HG03460 (cell line): ENCODE results near the gene ATXN7L1.

Source experiments
- ATAC-seq: cut with Tn5 transposase; IDR thresholded peaks from one replicate; pipeline ENCODE4 v1.9.1; 2021; ENCODE audit not compliant: unreplicated experiment

ATXN7L1 gene, protein sequence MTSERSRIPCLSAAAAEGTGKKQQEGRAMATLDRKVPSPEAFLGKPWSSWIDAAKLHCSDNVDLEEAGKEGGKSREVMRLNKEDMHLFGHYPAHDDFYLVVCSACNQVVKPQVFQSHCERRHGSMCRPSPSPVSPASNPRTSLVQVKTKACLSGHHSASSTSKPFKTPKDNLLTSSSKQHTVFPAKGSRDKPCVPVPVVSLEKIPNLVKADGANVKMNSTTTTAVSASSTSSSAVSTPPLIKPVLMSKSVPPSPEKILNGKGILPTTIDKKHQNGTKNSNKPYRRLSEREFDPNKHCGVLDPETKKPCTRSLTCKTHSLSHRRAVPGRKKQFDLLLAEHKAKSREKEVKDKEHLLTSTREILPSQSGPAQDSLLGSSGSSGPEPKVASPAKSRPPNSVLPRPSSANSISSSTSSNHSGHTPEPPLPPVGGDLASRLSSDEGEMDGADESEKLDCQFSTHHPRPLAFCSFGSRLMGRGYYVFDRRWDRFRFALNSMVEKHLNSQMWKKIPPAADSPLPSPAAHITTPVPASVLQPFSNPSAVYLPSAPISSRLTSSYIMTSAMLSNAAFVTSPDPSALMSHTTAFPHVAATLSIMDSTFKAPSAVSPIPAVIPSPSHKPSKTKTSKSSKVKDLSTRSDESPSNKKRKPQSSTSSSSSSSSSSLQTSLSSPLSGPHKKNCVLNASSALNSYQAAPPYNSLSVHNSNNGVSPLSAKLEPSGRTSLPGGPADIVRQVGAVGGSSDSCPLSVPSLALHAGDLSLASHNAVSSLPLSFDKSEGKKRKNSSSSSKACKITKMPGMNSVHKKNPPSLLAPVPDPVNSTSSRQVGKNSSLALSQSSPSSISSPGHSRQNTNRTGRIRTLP

DNA sequence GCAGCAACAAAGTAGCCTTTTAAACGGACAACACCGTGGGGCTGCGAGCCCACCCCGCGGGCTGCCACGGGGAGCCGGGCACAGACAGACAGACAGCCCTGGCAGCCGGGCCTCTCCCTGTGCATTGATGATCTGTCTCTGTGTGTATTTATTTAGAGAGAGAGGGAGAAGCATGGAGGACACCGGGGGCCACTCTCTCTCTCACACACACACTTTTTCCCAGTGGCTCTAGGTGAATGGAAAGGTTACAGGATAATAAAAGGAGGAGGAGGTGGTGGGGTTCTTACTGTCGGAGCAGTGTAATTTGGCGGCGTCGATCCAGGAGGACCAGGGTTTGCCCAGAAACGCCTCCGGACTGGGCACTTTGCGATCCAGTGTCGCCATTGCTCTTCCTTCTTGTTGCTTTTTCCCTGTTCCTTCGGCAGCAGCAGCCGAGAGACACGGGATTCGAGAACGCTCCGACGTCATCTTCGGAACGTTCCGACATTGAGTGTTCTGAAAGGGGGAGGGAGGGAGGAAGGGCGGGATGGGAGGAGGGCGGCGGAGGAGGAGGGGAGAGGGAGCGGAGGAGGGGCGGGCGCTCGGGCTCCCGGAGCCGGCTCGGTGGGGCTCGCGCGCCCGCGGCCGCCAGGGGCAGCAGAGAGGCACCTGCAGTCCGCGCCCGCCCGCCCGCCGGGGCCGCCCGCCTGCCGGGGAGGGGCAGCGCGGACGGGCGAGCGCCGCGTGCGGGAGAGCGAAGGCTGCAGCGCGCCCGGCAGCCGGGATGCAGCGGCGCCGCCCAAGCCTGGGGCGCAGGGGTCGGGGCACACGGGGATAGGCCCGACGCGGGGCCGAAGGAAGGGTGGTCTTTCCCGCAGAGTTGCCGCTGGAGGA, at the start of gene ATXN7L1:
ATXN7L1 (minus strand) TSS at position 509 of the 873 bp plus-strand sequence; CDS start at position 468, 41 bp downstream.
- ATAC-seq: peak; percentile 81

DNA sequence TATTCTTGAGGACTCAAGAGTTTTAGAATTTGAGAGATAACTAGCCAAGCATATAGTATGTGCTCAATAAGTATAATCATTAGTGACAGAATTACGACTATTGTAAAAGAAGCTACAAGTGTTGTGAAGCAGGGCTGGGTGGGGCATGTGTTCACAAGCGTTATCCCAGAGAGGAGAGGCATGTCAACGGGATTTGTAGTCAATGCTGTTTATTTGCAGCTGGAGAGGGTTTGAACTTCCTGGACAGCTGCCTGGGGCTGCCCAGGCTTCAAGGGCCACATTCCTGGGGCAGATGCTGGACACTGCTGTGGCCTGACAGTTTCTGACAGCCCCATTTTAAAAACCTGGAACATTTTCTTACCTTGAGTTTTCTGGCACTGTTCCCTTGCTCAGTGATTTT, 49.7 kb upstream of the ATXN7L1 start:
- ATAC-seq: no peak

DNA sequence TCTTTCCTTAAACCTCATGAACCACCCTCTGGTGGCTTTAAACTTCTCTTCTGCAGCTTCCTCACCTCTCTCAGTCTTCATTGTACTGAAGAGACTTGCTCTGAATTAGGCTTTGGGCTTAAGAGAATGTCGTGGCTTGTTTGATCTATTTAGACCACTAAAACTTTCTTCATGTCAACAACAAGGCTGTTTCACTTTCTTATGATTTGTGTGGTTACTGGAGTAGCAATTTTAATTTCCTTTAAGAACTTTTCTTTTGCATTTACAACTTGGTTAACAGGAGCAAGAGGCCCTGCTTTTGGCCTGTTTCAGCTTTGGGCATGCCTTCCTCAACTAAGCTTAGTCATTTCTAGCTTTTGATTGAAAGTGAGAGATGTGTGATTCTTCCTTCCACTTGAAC, 48.5 kb upstream of the ATXN7L1 start:
- no peak for ATAC-seq

DNA sequence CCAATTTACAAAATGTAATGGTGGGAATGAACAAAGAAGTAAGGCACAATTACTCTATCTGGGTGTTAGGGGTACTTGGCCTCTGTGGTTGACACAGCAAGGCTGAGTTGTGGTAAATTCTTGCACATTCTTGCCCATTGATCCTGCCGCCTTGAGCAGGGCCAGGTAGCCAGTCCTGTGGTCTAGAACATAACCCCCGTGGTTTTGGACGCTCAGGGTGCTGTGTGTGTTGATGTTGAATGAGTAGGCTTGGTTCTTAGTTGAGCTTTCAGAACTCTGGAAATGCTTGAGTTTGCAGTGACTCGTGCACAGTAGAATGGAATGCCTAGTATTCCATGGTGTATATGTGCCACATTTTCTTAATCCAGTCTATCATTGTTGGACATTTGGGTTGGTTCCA, 44.4 kb upstream of the ATXN7L1 start:
- no peak for ATAC-seq

DNA sequence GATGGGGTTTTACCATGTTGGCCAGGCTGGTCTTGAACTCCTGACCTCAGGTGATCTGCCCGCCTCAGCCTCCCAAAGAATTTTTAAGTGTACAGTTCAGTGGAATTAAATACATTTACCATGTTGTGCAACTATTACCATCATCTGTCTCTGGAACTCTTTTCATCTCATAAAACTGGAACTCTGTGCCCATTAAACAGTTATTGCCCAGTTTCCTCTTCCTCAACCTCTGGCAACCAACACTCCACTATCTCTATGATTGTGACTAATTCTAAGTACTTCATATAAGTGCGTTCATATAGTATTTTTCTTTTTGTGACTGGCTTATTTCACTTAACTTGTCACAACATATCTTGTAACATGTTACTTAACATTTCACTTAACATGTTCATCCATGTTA, 41.3 kb upstream of the ATXN7L1 start:
- no peak for ATAC-seq

DNA sequence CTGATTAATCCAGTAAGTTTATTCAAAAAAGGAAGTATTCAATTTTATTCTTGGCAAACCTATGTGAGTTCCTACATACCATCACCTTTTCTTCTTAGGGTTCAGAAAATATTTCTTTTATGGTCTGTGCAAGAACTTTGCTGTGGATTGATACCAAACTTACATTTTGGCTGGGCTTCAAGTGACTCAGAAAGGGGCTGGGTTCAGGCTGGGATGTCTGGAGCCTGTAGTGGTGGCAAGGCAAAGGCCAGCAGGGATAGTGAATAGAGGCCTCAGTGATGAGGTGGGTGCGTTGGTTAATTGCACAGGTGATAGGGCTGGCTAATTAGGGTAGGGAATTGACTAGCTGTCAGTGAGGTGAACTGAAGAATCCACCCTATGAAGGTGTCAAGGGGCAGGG, 40.2 kb upstream of the ATXN7L1 start:
- ATAC-seq: no peak

DNA sequence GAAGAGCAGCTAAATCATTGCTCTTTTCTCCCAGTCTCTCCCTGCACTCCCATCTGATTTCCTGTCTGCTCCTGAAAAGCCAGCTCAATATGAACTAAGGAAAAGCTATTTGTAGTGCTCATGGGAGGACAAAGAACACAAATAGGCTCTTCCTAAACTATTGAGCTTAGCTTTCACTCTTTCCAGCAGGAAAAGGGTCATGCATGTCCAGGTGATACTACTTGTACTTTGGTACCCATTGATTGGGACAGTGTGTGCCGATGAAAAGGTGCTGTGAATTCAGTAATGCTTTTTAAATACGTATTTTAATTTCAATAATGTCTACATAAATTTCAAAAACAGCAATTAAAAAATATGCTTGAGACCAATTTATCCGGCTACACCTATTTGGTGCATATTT, 37.5 kb upstream of the ATXN7L1 start:
- ATAC-seq: no peak

DNA sequence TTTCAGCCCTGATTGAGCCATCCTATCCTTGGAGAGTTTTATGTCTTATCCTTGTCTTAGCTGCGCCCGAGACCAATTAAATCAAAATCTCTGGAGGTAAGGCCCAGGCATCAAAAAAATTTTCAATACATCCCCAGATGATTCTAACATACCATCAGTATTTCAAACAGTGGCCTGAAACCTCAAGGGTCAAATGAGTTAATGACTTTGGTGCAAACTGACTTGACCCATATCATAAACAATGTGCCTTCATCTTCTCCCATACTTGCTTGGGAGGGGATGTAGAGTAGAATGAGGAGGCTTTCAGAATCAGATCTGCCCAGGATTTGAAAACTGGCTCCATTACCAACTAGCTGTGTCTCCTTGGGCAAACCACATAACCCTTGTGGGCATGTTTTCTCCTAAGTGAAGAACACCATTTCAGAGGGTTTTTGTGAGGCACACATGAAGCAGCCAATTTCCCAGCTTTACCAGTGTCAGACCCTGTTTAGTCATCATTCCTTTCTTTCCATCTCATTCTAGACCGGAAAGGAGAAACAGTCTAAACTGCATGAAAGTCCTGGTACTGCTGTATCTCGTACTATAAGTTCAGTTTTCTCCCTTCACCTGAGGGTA, 35.7 kb upstream of the ATXN7L1 start:
- no peak for ATAC-seq

DNA sequence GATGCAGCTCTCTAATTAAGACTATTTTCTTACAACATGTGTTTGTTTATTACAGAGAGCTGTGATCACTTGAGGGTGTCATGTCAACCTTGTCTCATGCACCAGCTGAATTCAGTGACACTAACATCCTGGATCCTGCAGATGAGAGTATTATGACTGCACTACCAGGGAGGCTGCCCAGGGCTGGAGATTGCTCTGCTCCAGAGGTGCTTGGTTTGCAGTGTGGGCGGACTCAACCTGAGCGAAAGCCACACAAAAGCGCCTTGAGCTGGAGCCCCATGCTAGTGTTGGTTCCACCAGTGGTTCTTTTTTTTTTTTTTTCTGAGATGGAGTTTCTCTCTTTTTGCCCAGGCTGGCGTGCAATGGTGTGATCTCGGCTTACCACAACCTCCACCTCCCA, 33.8 kb upstream of the ATXN7L1 start:
- no peak for ATAC-seq

DNA sequence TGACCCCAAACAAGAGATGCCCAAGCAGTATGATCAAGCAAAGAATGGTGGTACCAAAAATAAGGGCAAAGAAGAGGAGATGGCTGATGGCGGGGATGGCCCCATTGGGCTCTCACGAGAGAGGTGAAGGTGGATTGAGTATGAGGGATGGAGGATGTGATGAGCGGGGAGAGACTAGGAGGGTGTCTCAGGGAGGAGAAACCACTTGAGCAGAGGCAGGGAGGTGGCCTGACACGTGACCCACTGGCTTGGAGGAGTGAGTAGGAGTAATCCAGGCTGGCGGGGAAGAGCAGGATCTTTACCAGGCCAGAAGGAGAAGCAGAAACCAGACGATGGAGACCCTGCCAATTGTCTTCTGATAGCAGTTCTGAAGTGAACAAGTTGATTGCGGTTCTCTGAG, 33.3 kb upstream of the ATXN7L1 start:
- no peak for ATAC-seq

DNA sequence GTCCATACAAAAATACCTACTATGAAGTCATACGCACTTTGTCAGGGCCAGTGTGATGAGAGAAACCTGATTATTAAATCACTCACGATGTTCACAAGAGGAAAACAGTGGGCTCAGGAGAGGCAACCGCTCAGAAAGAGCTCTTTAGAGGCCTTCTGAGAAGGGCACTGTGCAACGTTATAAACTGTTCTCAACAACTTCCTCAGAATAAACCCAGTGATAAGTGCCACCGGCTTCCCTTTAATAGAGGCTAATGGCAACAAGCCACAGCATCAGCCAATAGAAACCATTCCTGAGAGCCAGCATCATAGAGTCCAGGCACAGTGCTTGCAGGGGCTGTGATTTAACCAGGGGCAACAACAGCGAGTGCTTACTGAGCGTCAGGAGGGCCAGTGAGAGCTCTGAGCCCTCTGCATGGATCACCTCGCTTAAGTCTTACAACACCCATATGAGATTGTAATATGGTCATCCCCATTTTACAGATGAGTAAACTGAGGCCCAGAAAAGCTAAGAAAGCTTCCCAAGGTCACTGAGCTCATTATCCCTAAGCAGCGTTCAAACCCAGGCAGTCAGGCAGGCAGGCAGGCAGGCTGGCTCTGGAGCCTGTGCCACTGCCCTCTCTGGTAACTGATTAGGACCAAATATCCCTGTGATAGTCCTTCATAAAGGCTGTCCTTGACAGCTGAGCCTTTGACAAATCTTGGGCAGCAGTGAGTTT, 30.9 kb upstream of the ATXN7L1 start:
- no peak for ATAC-seq

DNA sequence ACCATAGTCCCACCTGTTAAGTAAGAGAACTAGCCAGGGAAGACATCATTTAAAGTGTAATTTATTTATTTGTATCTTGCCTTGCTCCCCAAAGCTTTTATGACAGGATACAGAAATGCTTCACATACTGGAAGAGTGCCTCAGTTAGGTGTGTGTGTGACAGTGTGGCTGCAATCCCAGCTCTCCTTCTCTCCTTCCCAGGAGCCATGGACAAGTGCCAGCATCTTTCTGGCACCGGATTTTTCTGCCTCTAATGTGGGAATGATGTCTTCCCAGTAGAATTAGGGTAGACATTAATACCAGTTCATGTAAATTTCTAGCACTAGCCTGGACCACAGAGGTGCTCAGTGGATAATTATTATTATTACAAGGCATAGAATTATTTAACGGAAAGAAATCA, 30.3 kb upstream of the ATXN7L1 start:
- ATAC-seq: no peak

DNA sequence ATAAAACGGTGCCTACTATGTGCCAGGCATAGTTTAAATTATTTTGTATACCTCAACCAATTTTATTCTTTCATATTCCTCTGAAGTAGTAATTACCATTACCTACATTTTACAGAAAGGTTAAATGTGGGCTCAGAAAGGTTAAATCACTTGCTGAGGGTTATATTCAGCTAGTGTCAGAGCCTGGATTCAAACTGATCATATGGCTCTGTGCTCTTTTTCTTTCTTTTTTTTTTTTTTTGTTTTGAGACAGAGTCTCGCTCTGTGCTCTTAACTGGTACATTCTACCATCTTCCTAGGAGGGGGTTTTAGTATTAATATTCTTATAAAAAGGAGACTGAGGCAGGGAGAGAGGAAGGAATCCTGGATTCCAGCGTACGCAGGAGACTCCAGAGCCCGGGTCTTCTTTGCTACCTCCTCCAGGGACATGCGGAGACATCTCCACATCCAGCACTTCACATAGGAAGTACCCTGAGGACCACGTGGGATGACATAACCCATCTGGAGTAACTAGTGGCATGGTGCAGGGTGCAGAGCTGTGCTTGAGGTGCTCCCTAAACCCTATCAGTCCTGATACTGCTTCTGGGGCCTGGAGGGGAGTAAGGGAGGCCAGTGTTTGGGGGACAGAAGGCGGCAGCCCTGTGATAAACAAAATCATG, 29.6 kb upstream of the ATXN7L1 start:
- ATAC-seq: no peak

DNA sequence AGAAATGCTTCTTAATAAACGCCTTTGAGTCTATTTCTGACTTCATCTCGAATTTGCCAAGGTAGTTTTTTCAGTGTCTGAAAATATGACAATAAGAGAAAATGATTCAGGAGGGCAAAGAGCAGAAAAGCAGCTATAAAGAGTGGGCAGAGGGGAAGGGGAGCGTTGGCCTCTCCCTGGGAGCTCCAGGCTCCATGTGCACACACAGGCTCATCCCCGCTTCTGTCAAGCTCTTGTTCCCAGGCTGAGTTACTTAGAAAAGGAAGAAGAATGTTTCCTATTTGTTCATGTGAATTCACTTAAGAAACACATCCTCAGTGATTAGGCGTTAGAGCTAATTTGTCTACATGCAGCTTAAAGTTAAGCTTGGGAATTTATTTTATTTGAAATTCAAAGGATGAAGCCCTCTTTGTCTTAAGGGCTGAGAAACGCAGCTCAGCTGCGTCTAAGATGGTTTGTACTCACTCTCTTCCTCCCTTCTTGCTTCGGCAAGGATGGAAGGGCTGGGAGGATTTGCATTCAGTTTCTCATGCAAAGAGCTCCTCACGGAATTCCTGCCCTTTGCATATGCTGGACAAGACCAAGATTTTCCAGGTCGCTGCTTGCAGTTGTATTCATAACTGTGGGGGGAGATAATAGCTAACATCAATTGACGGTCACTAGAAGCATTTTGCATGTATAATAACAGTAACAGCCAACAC, 29.0 kb upstream of the ATXN7L1 start:
- ATAC-seq: no peak

DNA sequence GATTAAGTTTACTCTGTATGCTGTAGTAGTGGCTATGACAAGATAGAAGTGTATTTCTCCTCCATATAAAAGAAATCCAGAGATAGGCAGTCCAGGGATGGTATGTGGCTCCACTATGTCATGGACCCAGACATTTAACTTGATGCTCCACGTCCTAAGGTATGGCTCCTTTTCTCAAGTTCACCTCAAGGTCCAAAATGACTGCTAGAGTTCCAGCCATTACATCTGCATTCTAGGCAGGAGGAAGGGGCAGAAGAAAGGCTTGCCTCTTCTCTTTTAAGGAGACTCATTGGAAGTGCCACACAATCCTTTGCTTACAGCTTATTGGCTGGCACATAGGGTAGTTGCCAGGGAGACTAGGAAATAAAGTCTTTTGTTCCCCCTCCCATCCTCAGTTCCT, 27.7 kb upstream of the ATXN7L1 start:
- no peak for ATAC-seq

DNA sequence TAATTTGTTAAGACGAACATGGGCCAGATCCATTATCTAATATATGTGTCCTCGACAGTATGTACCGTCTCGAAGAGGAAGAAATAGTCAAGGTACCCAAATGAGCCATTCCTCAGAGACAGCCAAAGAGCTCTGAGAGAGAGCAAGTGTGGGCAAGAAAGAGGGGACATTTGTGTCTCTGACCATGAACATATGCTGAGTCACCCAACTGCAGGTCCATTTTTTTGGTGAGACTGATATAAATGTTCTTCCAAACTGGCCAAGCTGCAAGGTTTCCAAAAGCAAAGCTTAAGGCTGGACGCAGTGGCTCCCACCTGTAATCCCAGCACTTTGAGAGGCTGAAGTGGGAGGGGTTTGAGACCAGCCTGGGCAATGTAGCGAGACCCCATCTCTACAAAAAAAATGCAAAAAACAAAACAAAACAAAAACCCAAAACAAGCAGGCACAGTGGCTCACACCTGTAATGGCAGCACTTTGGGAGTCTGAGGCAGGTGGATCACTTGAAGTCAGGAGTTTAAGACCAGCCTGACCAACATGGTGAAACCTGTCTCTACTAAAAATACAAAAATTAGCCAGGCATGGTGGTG, 26.0 kb upstream of the ATXN7L1 start:
- no peak for ATAC-seq

DNA sequence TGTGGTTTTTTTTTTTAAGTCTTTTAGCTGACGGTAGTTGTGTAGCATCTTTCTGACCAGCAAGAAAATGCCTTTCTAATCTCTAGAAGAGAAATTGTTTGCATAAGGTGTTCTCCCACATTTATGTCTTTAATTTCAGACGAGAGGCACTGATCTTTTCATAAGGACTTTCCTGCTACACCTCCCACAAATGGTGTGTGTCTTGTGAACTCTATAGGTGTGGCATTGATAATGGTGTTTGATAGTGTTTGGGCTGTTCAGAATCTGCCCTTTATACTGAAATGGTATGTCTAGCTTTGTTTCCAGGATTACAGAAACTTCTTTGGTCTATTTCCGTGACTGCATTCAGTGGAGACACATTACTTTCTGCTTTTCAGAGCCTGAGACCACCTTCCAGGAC, 21.6 kb upstream of the ATXN7L1 start:
- ATAC-seq: no peak

DNA sequence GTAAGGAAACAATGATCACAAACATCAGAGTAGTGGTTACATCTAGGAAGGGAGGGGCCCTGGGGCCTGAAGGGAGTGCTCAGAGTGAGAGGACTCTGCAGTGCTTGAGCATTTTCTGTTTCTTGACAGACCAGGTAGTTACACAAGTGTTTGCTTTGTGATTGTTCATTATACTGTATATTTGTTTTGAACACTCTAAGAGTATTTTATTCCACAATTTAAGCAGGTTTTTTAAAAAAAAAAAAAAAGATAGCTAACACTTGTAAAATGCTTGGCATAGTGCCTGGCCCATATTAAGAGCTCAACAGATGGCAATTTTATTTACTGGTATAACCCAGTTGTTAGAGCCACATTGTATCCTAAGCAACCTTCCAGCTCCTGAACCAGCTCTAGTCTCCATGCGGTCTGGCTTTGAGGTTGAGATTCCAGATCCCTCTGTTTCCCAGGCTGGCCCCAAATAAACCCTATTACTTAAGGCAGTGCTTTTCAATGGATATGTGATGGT, 20.1 kb upstream of the ATXN7L1 start:
- no peak for ATAC-seq
